Osteocyte (in vitro differentiated cells): ENCODE data around the gene RPS6KC1. TPM values are rescaled to one million over a fixed set of nuclear protein-coding genes. Genes with fewer than 3 reads are reported as not detected.

ENCODE experiments used
- DNase-seq: peaks from one replicate; pipeline ENCODE4 v3.0.0; 2021; ENCODE audit warnings: mixed read lengths; ENCODE audit not compliant: unreplicated experiment; ENCODE audit errors: extremely low spot score
- H3K27ac Mint-ChIP-seq: one replicate; pipeline ENCODE4 v1.8.0; 2021; ENCODE audit warnings: mild to moderate bottlenecking, mixed read lengths; ENCODE audit not compliant: unreplicated experiment
- H3K27me3 Mint-ChIP-seq: one replicate; pipeline ENCODE4 v1.8.0; 2021; ENCODE audit warnings: mixed read lengths; ENCODE audit not compliant: unreplicated experiment
- H3K36me3 Mint-ChIP-seq: one replicate; pipeline ENCODE4 v1.8.0; 2021; ENCODE audit warnings: mixed read lengths; ENCODE audit not compliant: unreplicated experiment
- H3K4me1 Mint-ChIP-seq: one replicate; pipeline ENCODE4 v1.8.0; 2021; ENCODE audit warnings: mixed read lengths; ENCODE audit not compliant: unreplicated experiment
- H3K4me3 Mint-ChIP-seq: one replicate; pipeline ENCODE4 v1.8.0; 2021; ENCODE audit warnings: mild to moderate bottlenecking, moderate library complexity, mixed read lengths; ENCODE audit not compliant: unreplicated experiment
- H3K9me3 Mint-ChIP-seq: one replicate; pipeline ENCODE4 v1.8.0; 2021; ENCODE audit warnings: mixed read lengths; ENCODE audit not compliant: unreplicated experiment
- long read RNA-seq: library from polyadenylated mRNA; unstranded; transcript quantifications from one replicate; pipeline ENCODE4 v2.0.0, GENCODE V29; 2021
- total RNA-seq: library from RNA; stranded (reverse); gene quantifications from 2 replicates; pipeline ENCODE4 v1.2.1, GENCODE V29; 2021
- TF ChIP-seq, protein P1 (sequence below): fragments of 200-600 bp; sonication (generic); IDR thresholded peaks from 2 replicates; pipeline ENCODE4 v1.5.0; 2021; ENCODE audit warnings: antibody characterized with exemption, mild to moderate bottlenecking, moderate library complexity

The RPS6KC1 gene, protein sequence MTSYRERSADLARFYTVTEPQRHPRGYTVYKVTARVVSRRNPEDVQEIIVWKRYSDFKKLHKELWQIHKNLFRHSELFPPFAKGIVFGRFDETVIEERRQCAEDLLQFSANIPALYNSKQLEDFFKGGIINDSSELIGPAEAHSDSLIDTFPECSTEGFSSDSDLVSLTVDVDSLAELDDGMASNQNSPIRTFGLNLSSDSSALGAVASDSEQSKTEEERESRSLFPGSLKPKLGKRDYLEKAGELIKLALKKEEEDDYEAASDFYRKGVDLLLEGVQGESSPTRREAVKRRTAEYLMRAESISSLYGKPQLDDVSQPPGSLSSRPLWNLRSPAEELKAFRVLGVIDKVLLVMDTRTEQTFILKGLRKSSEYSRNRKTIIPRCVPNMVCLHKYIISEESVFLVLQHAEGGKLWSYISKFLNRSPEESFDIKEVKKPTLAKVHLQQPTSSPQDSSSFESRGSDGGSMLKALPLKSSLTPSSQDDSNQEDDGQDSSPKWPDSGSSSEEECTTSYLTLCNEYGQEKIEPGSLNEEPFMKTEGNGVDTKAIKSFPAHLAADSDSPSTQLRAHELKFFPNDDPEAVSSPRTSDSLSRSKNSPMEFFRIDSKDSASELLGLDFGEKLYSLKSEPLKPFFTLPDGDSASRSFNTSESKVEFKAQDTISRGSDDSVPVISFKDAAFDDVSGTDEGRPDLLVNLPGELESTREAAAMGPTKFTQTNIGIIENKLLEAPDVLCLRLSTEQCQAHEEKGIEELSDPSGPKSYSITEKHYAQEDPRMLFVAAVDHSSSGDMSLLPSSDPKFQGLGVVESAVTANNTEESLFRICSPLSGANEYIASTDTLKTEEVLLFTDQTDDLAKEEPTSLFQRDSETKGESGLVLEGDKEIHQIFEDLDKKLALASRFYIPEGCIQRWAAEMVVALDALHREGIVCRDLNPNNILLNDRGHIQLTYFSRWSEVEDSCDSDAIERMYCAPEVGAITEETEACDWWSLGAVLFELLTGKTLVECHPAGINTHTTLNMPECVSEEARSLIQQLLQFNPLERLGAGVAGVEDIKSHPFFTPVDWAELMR
- total RNA-seq = 19.6 and 22.8 TPM in 2 replicates
- long read RNA-seq, full-length matches to known transcripts = 37 of 75 reads
- long read RNA-seq, partial matches to known transcripts = 16 of 75 reads
- long read RNA-seq, other reads (novel, unspliced or antisense) = 22 of 75 reads

DNA sequence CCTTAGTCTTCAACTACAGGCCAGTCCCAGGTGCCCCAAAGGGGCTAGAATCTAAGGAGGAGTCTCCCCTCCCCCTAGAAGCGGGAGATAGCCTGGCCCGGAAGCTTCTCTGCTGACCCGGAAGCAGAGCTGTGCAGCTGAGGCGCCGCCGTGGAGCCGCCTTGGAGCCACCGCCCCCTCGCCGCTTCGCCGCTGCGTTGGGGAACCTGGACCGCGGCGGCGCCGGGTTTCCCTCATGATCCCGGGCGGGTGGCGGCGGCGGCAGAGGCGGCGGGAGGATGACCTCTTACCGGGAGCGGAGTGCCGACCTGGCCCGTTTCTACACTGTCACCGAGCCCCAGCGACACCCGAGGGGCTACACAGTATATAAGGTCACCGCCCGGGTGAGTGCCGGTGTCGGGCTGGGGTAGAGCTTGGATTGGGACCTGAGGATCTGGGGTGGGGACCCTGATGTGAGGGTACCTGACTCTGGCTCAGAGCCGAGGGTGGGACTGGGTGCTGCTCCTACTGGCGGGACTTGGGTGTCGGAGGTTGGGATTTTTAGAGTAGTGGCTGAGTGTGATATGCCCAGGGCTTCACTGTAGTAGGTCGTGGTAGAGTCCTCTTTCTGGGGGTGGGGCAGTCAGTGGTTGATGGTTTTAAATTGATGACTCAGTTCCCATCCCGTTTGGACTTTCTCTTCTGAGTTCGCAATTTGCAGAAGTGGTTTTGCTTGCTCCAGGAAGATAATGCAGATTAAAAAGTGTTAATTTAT lies at the start of gene RPS6KC1:
RPS6KC1 (plus strand) TSS at position 115 of the 754 bp plus-strand sequence; CDS start at position 279, 164 bp downstream.
- peaks cover 11% of the 10 kb centered on the region for H3K9me3 Mint-ChIP-seq
- H3K36me3 Mint-ChIP-seq = no peaks in the 10 kb centered on the region
- peaks cover 7% of the 10 kb centered on the region for H3K27me3 Mint-ChIP-seq
- DNase-seq = peak; percentile 91
- H3K27ac Mint-ChIP-seq = peak within 1 kb of the TSS; percentile 96
- TF ChIP-seq, protein P1, sequence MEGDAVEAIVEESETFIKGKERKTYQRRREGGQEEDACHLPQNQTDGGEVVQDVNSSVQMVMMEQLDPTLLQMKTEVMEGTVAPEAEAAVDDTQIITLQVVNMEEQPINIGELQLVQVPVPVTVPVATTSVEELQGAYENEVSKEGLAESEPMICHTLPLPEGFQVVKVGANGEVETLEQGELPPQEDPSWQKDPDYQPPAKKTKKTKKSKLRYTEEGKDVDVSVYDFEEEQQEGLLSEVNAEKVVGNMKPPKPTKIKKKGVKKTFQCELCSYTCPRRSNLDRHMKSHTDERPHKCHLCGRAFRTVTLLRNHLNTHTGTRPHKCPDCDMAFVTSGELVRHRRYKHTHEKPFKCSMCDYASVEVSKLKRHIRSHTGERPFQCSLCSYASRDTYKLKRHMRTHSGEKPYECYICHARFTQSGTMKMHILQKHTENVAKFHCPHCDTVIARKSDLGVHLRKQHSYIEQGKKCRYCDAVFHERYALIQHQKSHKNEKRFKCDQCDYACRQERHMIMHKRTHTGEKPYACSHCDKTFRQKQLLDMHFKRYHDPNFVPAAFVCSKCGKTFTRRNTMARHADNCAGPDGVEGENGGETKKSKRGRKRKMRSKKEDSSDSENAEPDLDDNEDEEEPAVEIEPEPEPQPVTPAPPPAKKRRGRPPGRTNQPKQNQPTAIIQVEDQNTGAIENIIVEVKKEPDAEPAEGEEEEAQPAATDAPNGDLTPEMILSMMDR = peak; percentile 29
- peaks cover 27% of the 10 kb centered on the region for H3K4me1 Mint-ChIP-seq
- H3K4me3 Mint-ChIP-seq = peak within 1 kb of the TSS; percentile 94

DNA sequence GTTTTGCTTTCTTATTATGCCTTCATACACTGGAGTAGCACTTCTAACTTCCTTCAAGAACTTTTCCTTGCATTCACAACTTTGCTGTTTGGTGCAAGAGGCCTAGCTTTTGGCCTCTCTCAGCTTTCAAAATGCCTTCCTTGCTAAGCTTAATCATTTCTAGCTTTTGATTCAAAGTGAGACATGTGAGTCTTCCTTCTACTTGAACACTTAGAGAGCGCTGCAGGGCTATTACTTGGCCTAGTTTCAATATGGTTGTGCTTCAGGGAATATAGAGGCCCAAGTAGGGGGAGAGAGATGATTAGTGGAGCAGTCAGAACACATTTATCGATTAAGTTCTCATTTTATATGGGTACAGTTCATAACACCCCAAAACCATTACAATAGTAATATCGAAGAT lies 47.8 kb upstream of the RPS6KC1 start:
- H3K9me3 Mint-ChIP-seq = no peaks in the 10 kb centered on the region
- H3K36me3 Mint-ChIP-seq = peaks cover 40% of the 10 kb centered on the region
- TF ChIP-seq, protein P1 = no peak
- H3K27ac Mint-ChIP-seq = no peak overlapping the region
- no peaks in the 10 kb centered on the region for H3K27me3 Mint-ChIP-seq
- no peak overlapping the region for H3K4me3 Mint-ChIP-seq
- DNase-seq = no peak
- H3K4me1 Mint-ChIP-seq = no peaks in the 10 kb centered on the region

DNA sequence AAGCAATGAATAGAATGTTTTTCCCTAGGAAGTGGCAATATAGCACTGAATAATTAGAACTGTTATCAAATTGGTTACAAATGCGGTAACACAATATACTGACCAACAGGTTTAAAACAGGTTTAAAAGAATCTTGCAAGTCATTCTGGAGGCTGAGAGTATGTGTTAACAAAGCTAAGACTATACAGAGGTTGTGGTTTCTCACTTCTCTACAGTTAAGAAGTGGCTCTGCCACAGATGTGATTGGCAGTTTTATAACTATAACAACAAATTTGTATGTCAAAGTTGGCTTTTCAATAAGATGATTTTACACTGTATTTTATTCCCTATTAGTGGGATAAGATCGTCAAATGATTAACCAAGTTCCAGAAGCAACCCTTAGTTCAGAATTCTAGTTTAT lies 42.5 kb upstream of the RPS6KC1 start:
- H3K4me1 Mint-ChIP-seq = peaks cover 5% of the 10 kb centered on the region
- TF ChIP-seq, protein P1 = no peak
- no peak for DNase-seq
- no peak overlapping the region for H3K4me3 Mint-ChIP-seq
- no peaks in the 10 kb centered on the region for H3K27me3 Mint-ChIP-seq
- H3K27ac Mint-ChIP-seq = no peak overlapping the region
- H3K9me3 Mint-ChIP-seq = no peaks in the 10 kb centered on the region
- peaks cover 29% of the 10 kb centered on the region for H3K36me3 Mint-ChIP-seq

DNA sequence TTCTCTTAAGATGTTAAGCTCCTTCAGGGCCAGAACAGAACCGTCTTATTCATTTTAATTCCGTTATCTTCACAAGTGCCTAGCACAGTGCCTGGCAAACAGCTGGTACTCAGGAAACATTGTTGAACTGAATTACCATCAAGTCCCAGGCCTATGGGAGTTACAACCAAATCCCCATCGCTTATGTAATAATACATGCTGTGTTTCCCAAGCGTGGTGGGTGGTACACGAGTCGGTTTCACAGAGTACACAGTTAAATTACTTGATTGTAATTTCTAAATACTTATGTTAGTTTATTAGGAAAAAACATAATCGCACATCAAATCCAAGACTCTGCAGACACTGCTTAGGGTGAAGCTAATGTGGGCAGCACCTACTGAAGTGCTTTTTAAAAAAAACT lies 36.4 kb upstream of the RPS6KC1 start:
- DNase-seq = no peak
- Mint-ChIP-seq H3K36me3 (peaks cover 9% of the 10 kb centered on the region), H3K27ac (peak overlapping the region; percentile 100), H3K4me3 (peak overlapping the region; percentile 100), H3K4me1 (peaks cover 16% of the 10 kb centered on the region), H3K9me3 (no peaks in the 10 kb centered on the region), H3K27me3 (peaks cover 4% of the 10 kb centered on the region)
- TF ChIP-seq, protein P1 = no peak
